ENCODE results near the gene CRK. TPM values are rescaled to one million over a fixed set of nuclear protein-coding genes. Genes with fewer than 3 reads are reported as not detected.
"Not testable (repeated sequence)": the region's sequence is repeated elsewhere in the genome, so short reads cannot be mapped to it uniquely, and the experiment has no call there.

CRK gene
- total RNA-seq, 1 donor from 2014 or later: 41.9 TPM

DNA sequence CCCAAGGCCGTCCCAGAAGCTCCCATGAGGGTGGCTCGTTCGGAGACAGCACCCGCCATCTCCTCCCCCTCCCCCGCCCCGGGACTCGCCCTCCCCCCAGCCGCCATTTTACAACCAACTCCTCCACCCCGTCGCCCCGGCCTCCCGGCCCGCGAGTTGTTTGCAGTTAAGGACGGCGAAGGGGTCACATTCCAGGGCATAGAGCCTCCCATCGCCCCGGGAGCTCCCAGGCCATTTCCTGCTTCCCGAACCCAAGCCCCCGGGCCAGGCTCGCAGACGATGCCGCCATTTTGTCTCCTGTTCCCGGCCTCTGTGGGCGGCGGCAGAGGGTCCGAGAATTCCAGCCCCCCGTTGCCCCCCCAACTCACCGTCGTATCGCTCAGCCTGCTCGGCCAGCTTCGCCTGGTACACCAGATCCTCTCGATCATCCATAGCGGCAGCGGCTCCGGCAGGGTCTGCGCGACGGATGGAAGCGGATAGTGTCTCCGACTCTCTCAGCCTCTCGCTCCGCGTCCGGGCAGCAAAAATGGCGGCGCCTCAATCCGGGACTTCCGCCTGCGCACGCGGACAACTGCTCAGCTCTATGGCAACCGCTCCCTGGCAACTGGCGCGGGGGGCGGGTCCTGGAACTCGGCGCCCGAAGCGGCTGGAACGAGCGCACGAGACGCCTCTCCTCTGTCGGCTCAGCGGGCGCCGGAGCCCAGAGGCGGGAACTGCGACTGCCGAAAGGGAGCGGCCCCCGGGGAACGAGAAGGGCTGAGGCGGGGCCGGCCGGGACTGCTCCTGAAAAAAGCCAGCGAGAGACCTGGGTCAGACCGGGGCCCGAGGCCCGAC lies 56.1 kb downstream of the CRK start, which contains the start of gene YWHAE:
Gene YWHAE (minus strand): TSS at position 544 of the 834 bp plus-strand sequence. CDS start 112 bp downstream, at position 432.
- no peaks in the 10 kb centered on the region for H3K9me3 Mint-ChIP-seq
- H3K27ac Mint-ChIP-seq: peak within 1 kb of the TSS; percentile 100
- no peaks in the 10 kb centered on the region for H3K27me3 Mint-ChIP-seq (ENCODE audit: low read depth)
- H3K4me3 Mint-ChIP-seq: peak within 1 kb of the TSS; percentile 100
- TF ChIP-seq, protein P1, sequence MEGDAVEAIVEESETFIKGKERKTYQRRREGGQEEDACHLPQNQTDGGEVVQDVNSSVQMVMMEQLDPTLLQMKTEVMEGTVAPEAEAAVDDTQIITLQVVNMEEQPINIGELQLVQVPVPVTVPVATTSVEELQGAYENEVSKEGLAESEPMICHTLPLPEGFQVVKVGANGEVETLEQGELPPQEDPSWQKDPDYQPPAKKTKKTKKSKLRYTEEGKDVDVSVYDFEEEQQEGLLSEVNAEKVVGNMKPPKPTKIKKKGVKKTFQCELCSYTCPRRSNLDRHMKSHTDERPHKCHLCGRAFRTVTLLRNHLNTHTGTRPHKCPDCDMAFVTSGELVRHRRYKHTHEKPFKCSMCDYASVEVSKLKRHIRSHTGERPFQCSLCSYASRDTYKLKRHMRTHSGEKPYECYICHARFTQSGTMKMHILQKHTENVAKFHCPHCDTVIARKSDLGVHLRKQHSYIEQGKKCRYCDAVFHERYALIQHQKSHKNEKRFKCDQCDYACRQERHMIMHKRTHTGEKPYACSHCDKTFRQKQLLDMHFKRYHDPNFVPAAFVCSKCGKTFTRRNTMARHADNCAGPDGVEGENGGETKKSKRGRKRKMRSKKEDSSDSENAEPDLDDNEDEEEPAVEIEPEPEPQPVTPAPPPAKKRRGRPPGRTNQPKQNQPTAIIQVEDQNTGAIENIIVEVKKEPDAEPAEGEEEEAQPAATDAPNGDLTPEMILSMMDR (IDR thresholded peaks at IDR 0.05; ENCODE audit: unreplicated experiment): no peak
- peak; percentile 96 to 98 for DNase-seq (ENCODE audit: low spot score in 2 of 2, unreplicated experiment in 2 of 2)
- peaks cover 15% of the 10 kb centered on the region for H3K4me1 Mint-ChIP-seq
- peaks cover 7% of the 10 kb centered on the region for H3K36me3 Mint-ChIP-seq

DNA sequence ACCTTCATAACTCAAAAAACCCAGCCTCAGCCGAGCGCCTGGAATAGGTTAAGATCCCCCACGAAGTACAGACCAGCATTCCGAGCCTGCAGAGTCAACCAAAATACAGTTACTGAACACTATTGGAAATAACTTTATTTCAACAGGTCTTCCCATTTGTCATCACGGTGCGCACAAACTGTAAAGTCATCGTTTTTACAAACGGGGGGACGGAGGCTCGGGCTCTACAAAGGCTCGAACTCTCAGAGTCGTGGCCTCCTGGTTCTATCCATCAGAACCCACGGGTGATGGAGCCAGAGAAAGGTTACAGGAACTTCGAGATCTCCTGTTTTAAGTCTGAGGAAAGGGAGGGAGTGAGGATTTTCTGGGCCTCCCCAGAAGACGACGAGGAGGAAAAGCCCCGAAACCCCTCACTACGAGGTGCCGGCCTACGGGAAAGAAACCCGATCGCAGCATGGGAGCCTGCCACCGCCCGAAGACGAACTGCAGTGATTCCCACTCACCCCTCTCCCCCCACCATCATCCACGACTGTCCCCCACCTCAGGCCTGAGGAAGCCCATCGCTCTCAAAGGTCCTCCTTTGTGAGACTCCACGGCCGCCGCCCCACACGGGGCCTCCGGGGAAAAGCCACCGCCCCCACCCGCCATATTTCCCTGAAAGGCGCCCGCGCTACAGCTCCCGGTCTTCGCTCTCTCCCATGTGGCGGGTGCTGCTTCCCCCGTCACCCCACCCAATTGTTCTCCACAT lies 56.9 kb downstream of the CRK start:
- DNase-seq (ENCODE audit: low spot score in 2 of 2, unreplicated experiment in 2 of 2): peak; percentile 29 to 40

DNA sequence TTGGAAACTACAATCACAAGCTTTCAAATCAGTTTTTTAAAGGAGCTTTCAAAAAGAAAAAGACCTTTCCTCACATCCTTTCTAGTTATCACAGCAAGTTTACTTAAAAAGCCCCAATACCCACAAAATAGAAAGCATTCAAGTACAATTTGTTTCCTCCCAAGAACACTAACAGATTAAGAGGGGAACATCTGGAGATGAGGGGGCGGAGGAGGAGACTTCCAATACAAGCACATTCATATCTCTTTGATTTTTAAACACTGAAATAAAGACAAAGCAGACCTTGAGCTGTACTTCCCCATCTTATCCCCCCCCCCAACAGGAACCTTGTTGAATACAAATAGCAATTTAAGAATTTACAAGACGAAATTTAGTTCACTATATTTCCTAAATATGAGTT lies 58.0 kb downstream of the CRK start:
- TF ChIP-seq, protein P1 (IDR thresholded peaks at IDR 0.05; ENCODE audit: unreplicated experiment): no peak
- peaks cover 7% of the 10 kb centered on the region for H3K36me3 Mint-ChIP-seq
- peak overlapping the region; percentile 100 for H3K27ac Mint-ChIP-seq
- no peaks in the 10 kb centered on the region for H3K27me3 Mint-ChIP-seq (ENCODE audit: low read depth)
- no peaks in the 10 kb centered on the region for H3K9me3 Mint-ChIP-seq
- peaks cover 28% of the 10 kb centered on the region for H3K4me1 Mint-ChIP-seq
- peak overlapping the region; percentile 100 for H3K4me3 Mint-ChIP-seq
- DNase-seq (ENCODE audit: low spot score in 2 of 2, unreplicated experiment in 2 of 2): no peak

More for the DNA sequence above, 56.9 kb downstream of the CRK start:
- peaks cover 17% of the 10 kb centered on the region for H3K4me1 Mint-ChIP-seq
- H3K27me3 Mint-ChIP-seq (ENCODE audit: low read depth): no peaks in the 10 kb centered on the region
- no peaks in the 10 kb centered on the region for H3K9me3 Mint-ChIP-seq
- TF ChIP-seq, protein P1 (IDR thresholded peaks at IDR 0.05; ENCODE audit: unreplicated experiment): no peak
- H3K4me3 Mint-ChIP-seq: peak overlapping the region; percentile 100
- H3K27ac Mint-ChIP-seq: peak overlapping the region; percentile 100
- H3K36me3 Mint-ChIP-seq: peaks cover 7% of the 10 kb centered on the region

DNA sequence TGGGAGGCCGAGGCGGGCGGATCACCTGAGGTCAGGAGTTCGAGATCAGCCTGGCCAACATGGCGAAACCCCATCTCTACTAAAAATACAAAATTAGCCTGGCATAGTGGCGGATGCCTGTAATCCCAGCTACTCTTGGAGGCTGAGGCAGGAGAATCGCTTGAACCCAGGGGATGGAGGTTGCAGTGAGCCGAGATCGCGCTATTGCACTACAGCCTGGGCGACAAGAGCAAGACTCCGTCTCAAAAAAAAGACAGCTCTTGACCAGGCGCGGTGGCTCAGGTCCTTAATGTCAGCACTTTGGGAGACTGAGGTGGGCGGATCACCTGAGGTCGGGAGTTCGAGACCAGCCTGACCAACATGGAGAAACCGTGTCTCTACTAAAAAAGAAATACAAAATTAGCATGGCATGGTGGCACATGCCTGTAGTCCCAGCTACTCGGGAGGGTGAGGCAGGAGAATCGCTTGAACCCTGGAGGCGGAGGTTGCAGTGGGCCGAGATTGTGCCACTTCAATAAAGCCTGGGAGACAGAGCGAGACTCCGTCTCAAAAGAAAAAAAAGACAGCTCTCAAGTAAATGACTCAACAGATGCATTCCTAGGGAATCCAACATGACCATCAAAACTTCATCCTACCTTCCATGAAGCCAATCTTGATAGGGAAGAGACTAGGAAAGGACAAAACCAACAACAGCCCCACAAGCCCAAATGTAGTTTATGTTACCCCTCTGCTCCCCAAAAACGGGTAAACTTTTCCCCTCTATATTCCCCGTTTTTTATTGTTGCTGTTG lies 60.0 kb downstream of the CRK start:
- peaks cover 40% of the 10 kb centered on the region for H3K4me1 Mint-ChIP-seq
- H3K36me3 Mint-ChIP-seq; H3K27ac Mint-ChIP-seq; DNase-seq (ENCODE audit: low spot score in 2 of 2, unreplicated experiment in 2 of 2); H3K4me3 Mint-ChIP-seq; H3K27me3 Mint-ChIP-seq (ENCODE audit: low read depth); H3K9me3 Mint-ChIP-seq: not testable (repeated sequence)

DNA sequence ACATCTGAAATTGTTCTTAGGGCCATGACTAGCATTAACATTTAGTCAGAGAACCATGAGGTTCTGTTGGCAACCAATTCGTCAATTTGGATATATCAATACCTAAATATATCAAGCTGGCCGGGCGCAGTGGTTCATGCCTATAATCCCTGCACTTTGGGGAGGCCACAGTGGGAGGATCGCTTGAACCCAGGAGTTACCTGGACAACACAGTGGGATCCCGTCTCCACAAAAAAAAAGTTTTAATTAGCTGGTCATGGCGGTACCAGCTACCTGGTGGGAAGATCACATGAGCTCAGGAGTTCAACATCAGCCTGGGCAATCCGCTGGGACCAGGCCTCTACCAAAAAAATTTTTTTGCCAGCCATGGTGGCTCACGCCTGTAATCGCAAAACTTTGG lies 64.5 kb downstream of the CRK start:
- no peak for DNase-seq (ENCODE audit: low spot score in 2 of 2, unreplicated experiment in 2 of 2)
- Mint-ChIP-seq H3K4me1 (peaks cover 46% of the 10 kb centered on the region), H3K4me3 (no peak overlapping the region)

More for the DNA sequence above, 64.5 kb downstream of the CRK start:
- Mint-ChIP-seq H3K27me3 (ENCODE audit: low read depth) (no peaks in the 10 kb centered on the region), H3K27ac (peak overlapping the region; percentile 43), H3K36me3 (peaks cover 2% of the 10 kb centered on the region), H3K9me3 (no peaks in the 10 kb centered on the region)
- TF ChIP-seq, protein P1 (IDR thresholded peaks at IDR 0.05; ENCODE audit: unreplicated experiment): no peak

Measured in mesothelial cell of epicardium (in vitro differentiated cells).